Stimulated activated naive B cell treated with anti-CD40 and anti-IgM and Interleukin-4, amounts not matched to agents 10 μg/mL and 1 μg/mL and 100 μg/mL, for 72 hours (primary cell): ENCODE measurements around the gene GPC2.
"Not testable (repeated sequence)": the region's sequence is repeated elsewhere in the genome, so short reads cannot be mapped to it uniquely, and the experiment has no call there.

Source experiments
- ATAC-seq, 2 donors: fragments of 150-1000 bp; cut with Tn5 transposase; replicated peaks; 2 replicates each; pipeline ENCODE4 v1.10.0; 2021; ENCODE audit warnings: moderate library complexity in 1 of 2
- DNase-seq: peaks from one replicate; pipeline ENCODE4 v3.0.0; 2021
- H3K27ac Mint-ChIP-seq: one replicate; pipeline ENCODE4 v1.8.0; 2022; ENCODE audit warnings: mild to moderate bottlenecking, mixed read lengths
- H3K27me3 Mint-ChIP-seq, 2 donors: one replicate each; pipeline ENCODE4 v1.8.0; 2022; ENCODE audit warnings: mixed read lengths in 2 of 2
- H3K36me3 Mint-ChIP-seq, 2 donors: one replicate each; pipeline ENCODE4 v1.8.0; 2022; ENCODE audit warnings: mixed read lengths in 2 of 2, mild to moderate bottlenecking in 1 of 2
- H3K4me1 Mint-ChIP-seq, 2 donors: one replicate each; pipeline ENCODE4 v1.8.0; 2022; ENCODE audit warnings: mixed read lengths in 2 of 2, mild to moderate bottlenecking in 1 of 2
- H3K4me3 Mint-ChIP-seq, 2 donors: one replicate each; pipeline ENCODE4 v1.8.0; 2022; ENCODE audit warnings: mild to moderate bottlenecking in 2 of 2, mixed read lengths in 2 of 2, moderate library complexity in 1 of 2
- H3K9me3 Mint-ChIP-seq, 2 donors: one replicate each; pipeline ENCODE4 v1.8.0; 2022; ENCODE audit warnings: mixed read lengths in 2 of 2, mild to moderate bottlenecking in 1 of 2

The GPC2 gene

DNA sequence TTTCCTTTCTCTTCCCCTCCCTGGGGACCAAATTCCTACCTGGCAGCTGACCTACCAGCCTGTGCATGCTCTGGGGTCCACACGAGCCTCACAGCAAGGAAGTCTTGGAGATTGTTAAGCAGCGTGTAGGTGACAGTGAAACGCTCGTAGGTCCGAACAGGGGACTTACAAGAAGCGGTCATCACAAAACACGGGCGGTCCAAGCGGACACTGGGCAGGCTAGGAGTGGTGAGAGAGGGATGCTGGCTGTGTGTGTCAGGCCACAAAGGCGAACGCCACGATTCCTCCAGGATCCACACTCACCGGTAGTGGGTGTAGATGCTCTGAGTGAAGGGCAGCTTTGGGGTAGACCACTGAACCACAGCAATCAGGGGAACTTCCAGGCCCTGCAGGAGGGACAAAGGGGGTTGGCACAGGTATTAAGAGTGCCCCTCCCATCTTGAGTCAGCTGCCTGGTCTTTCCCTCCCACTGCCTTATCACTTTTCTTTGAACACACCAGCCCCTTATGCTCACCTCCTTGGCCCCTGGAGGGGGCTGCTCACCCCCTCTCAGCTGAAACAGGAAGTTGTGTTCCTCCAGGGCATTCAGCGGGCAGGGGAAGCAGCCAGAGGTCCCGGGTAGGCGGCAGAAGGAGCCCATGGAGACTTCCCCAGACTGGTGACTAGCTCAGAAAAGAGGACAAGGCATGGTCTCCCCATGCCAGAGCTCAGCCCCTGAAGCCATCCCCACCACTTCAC is 20.7 kb downstream of the GPC2 start:
- DNase-seq (no peak), ATAC-seq (peak; percentile 44 to 46)
- Mint-ChIP-seq H3K4me3 (peak overlapping the region; percentile 88 to 90), H3K36me3 (peaks cover 13 to 37% of the 10 kb centered on the region in 2 donors), H3K9me3 (no peaks in the 10 kb centered on the region), H3K4me1 (peaks cover 31 to 71% of the 10 kb centered on the region in 2 donors), H3K27me3 (no peaks in the 10 kb centered on the region), H3K27ac (peak overlapping the region; percentile 88)

DNA sequence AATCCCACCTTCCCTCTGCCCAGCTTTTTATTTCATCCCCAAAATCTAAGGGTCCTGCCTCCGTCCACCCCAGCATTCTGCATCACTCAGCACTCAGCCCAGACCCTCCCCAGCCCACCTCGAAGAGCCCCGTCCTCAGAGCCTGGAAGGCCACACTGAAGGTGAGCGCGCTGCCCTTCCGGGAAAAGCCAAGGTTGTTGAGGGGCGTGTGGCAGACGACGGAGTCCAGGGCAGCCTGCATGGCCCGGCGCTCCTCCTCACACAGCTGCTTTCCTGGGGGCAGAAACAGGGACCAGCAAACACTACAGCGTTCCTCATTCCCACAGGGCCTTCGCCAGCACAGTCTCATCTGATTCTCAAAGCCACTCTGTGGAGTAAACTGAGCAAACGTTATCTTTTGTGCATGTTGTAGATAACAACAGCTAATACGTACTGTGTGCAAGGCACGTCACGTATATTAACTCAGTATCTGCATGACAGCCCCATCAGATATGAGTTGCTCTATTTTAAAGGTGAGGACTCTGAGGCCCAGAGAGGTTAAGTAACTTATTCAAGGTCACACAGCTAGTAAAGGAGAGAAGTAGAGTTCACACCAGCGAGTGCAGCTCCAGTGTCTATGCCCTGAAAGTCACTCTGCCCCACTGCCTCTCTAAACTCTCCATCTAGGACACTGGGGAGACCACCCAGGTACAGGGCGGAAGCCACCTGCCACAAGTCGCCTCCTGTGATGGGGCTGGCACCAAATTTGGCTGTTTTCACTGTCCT is 21.4 kb downstream of the GPC2 start:
- no peak for DNase-seq
- Mint-ChIP-seq H3K27me3 (no peaks in the 10 kb centered on the region), H3K27ac (peak overlapping the region; percentile 37), H3K9me3 (no peaks in the 10 kb centered on the region), H3K4me3 (no peak overlapping the region), H3K36me3 (peaks cover 13 to 37% of the 10 kb centered on the region in 2 donors), H3K4me1 (peaks cover 33 to 71% of the 10 kb centered on the region in 2 donors)
- no peak for ATAC-seq

DNA sequence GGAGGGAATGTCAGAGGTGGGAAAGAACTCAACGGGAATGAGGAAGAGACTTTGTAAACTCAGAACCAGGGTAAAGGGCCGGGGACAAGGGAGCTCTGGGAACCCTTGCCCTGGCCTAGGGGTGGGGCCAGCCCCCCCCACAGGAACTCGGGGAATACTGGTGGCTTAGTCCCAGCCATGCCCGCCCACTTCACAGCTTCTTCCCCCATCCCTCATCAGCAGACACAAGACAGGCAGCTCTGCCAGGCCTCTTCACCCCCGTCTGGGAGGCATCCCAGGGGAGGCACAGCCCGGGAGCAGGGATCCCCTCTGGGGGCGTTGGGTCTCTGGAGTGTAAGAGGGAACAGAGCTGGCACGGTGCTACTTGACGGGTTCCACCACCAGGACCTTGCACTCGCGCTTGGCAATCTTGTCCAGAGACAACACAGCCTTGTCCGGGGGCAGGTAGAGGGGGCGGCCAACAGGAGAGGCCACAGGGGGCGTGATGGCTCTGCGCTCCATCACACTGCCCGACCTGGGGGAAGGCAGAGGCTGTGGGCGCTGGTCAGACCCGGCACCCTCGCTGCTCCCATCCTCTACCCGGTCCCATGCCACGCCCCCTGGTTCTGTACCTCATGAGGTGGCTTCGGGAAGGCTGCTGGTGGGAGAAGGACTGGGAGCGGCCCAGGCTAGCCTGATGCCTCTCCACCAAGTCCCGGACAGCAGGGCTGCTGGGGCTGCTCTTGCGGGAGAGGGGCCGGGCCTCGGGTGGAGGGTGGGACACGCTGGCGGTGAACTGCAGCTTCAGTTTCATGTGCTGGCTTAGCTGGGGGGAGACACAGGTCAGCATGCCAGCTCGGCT is 22.3 kb downstream of the GPC2 start:
- DNase-seq (no peak), ATAC-seq (no peak)
- Mint-ChIP-seq H3K9me3 (no peaks in the 10 kb centered on the region), H3K27me3 (no peaks in the 10 kb centered on the region), H3K27ac (no peak overlapping the region), H3K4me1 (peaks cover 40 to 80% of the 10 kb centered on the region in 2 donors), H3K4me3 (no peak overlapping the region), H3K36me3 (peaks cover 18 to 44% of the 10 kb centered on the region in 2 donors)

DNA sequence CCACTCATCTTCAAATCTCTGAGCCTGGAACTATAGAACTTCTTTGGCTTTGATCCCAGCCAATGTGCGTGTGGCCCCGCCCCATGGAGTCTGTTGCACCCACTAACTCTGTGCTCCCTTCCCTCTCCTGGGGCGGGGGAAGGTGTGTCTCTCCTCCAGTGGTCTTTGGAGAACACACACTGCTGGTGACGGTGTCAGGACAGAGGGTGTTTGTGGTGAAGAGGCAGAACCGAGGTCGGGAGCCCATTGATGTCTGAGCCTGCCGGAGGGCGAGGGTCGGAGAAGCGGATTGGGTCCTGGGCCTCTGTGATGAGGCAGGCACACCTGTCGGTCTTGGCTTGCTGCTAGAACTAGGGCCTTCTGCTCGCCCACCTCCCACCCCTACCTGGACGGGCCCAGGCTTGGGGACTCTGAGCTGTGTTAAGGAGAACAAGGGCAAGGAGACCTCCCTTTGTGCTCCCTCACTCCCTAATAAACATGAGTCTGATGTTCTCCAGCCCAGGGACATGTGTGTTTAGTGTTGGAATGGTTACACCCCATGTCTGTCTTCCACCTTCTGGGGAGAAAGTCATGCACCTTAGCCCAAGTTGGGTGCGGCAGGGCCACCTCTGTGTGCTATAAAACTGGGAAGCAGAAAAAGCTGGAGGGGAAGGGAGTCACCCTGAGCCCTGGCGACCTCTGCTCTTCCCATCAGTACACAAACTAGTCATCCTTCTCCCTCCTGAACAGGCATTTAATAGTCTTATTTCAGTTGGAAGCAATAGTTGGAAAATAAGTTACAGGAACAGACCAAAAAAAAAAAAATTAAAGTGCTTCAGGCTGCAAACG is 23.3 kb downstream of the GPC2 start:
- no peak overlapping the region for H3K4me3 Mint-ChIP-seq
- no peak for DNase-seq
- peak overlapping the region; percentile 67 for H3K27ac Mint-ChIP-seq
- no peaks in the 10 kb centered on the region for H3K27me3 Mint-ChIP-seq
- H3K4me1 Mint-ChIP-seq: peaks cover 38 to 74% of the 10 kb centered on the region in 2 donors
- ATAC-seq: no peak
- H3K9me3 Mint-ChIP-seq: no peaks in the 10 kb centered on the region
- peaks cover 18 to 45% of the 10 kb centered on the region in 2 donors for H3K36me3 Mint-ChIP-seq

DNA sequence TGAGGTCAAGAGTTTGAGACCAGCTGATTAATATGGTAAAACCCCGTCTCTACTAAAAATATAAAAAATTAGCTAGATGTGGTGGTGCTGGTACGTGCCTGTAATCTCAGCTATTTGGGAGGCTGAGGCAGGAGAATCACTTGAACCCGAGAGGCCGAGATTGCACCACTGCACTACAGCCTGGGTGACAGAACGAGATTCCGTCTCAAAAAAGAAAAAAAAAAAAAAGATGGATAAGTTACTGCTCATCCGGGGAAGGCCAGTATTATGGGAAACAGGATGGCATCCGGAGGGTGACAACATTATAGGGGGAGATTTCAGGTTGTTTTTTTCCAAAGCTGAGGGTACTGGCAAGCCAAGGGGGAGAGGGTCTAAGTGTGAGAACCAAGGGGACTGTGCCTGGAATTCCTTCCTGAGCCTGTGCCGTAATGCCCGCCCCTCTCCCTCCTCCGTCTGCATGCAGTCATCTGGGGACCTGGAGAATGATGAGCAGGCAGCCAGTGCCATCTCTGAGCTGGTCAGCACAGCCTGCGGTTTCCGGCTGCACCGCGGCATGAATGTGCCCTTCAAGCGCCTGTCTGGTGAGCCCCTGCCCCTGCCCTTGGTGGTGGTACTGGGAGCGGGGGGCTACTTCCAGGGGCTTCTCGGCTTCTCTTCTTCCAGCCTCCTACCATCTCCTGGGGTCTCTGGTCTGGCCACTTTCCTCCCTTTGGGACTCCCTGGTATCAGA is 24.1 kb downstream of the GPC2 start:
- peak overlapping the region; percentile 57 for H3K27ac Mint-ChIP-seq
- no peaks in the 10 kb centered on the region for H3K27me3 Mint-ChIP-seq
- peaks cover 45 to 69% of the 10 kb centered on the region in 2 donors for H3K4me1 Mint-ChIP-seq
- H3K36me3 Mint-ChIP-seq: peaks cover 21 to 49% of the 10 kb centered on the region in 2 donors
- no peaks in the 10 kb centered on the region for H3K9me3 Mint-ChIP-seq
- no peak for ATAC-seq
- no peak for DNase-seq
- H3K4me3 Mint-ChIP-seq: no peak overlapping the region

DNA sequence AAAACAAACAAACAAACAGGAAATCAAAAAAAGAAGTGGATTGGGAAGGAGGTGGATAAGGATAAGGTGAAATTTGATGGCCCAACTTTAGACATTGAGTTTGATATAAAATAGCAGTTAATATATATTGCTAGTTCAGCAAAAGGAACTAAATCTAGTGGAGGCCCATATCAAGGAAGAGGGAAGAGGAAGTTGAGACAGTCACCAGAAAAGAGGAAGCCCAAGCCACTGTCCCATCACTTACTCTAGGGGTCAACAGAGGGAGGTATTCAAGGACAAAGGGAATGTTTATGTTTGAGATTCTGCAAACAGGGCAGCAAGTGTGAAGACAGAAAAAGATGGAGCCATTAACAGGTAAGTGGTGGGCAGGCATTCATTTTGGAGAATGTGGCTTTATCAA is 24.8 kb downstream of the GPC2 start:
- DNase-seq (no peak), ATAC-seq (no peak)
- peak overlapping the region in 1 of 2 donors; percentile 1 for H3K4me3 Mint-ChIP-seq
- no peaks in the 10 kb centered on the region for H3K27me3 Mint-ChIP-seq
- H3K4me1 Mint-ChIP-seq: peaks cover 42 to 64% of the 10 kb centered on the region in 2 donors
- no peaks in the 10 kb centered on the region for H3K9me3 Mint-ChIP-seq
- peak overlapping the region; percentile 11 for H3K27ac Mint-ChIP-seq
- H3K36me3 Mint-ChIP-seq: peaks cover 21 to 46% of the 10 kb centered on the region in 2 donors

DNA sequence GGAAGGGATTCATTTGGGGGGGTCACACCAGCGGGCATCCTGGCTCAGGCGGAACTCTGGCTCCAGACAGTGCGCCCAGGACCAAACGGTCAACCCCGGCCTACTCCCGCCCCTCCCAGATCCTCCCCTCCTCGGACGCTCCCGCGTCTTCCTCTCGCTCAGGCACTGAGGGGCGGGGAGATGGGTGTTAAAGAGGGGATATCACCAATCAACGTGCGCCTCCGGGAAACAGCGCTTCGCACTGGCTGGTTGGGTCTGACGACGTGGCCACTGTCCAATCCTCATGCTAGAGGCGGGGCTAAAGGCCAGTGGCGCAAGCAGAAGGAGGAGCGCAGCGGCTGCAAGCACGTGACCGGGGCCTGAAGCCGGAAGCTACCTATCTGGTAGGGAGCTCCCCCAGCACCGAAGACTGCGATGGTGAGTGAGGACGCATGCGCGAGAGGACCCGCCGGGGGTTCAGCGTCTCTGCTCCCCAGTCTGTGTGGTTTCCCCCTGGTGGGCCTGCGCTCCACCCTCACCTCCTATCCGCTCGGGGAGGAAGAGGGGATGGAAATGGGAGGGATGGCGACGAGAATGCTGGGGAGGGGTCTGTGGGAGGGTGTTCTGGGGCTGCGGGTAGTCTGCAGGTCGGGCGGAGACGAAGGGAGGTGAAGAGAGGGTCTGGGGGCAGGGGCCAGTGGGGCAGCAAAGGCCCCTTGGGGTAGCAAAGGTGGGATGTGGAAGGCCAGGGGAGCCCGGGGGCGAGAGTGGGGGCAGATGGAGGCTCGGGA is 28.4 kb downstream of the GPC2 start, which contains the start of gene LAMTOR4:
Gene LAMTOR4 (plus strand): TSS at position 360 of the 770 bp plus-strand sequence. CDS start 55 bp downstream, at position 415.
- peak; percentile 99 for DNase-seq
- H3K27me3 Mint-ChIP-seq: no peaks in the 10 kb centered on the region
- H3K4me1 Mint-ChIP-seq: peaks cover 27 to 30% of the 10 kb centered on the region in 2 donors
- H3K27ac Mint-ChIP-seq: peak within 1 kb of the TSS; percentile 99
- peak; percentile 97 to 98 for ATAC-seq
- H3K4me3 Mint-ChIP-seq: peak within 1 kb of the TSS; percentile 92 to 100
- no peaks in the 10 kb centered on the region for H3K9me3 Mint-ChIP-seq
- H3K36me3 Mint-ChIP-seq: peaks cover 15 to 25% of the 10 kb centered on the region in 2 donors

DNA sequence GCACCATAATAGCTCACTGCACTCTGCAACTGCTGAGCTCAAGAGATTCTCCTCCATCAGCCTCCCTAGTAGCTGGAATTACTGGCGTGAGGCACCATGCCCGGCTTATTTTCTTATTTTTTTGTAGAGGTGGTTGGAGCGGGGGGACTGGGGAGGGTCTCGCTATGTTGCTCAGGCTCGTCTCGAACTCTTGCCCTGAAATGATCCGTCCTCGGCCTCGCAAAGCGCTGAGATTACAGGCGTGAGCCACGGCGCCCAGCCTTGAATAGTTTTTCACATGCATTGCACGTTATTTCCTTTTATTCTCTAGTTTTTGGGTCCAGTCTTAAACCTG is 29.0 kb downstream of the GPC2 start:
- no peaks in the 10 kb centered on the region for H3K27me3 Mint-ChIP-seq
- peaks cover 15 to 21% of the 10 kb centered on the region in 2 donors for H3K36me3 Mint-ChIP-seq
- peak overlapping the region; percentile 99 for H3K27ac Mint-ChIP-seq
- no peaks in the 10 kb centered on the region for H3K9me3 Mint-ChIP-seq
- H3K4me3 Mint-ChIP-seq: peak overlapping the region; percentile 92 to 100
- DNase-seq (no peak), ATAC-seq (peak; percentile 17 to 24)
- peaks cover 24 to 25% of the 10 kb centered on the region in 2 donors for H3K4me1 Mint-ChIP-seq

DNA sequence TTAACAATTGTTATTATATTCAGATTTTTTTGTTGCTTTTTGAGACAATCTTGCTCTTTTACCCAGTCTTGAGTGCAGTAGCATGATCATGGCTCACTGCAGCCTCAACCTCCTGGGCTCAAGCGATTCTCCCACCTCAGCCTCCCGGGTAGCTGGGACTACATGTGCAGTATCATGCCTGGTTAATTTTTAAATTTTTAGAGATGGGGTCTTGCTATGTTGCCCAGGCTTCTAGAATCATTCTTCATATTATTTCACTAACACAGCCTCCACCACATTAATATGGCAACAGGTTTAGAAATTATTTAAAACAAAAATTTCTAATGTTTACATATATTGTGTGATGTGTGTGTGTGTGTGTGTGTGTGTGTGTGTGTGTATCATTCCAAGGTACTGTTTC is 29.9 kb downstream of the GPC2 start:
- no peak overlapping the region for H3K27ac Mint-ChIP-seq
- peaks cover 18 to 20% of the 10 kb centered on the region in 2 donors for H3K4me1 Mint-ChIP-seq
- no peaks in the 10 kb centered on the region for H3K27me3 Mint-ChIP-seq
- ATAC-seq (no peak), DNase-seq (no peak)
- no peak overlapping the region for H3K4me3 Mint-ChIP-seq
- H3K9me3 Mint-ChIP-seq: no peaks in the 10 kb centered on the region
- H3K36me3 Mint-ChIP-seq: peaks cover 11 to 14% of the 10 kb centered on the region in 2 donors

DNA sequence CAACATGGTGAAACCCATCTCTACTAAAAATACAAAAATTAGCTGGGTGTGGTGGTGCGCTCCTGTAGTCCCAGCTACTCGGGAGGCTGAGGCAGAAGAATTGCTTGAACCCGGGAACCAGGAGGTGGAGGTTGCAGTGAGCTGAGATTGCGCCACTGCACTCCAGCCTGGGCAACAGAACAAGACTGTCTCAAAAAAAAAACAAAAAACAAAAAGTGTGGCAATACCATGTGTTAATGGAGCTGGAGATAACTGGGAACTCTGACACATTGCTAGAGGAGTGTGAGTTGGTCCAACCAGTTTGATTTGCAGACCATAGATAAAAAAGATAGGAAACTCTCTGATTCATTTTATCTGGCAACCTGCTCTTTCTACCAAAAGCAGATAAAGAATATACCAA is 30.8 kb downstream of the GPC2 start:
- not testable (repeated sequence) for H3K4me3 Mint-ChIP-seq, H3K9me3 Mint-ChIP-seq, DNase-seq

DNA sequence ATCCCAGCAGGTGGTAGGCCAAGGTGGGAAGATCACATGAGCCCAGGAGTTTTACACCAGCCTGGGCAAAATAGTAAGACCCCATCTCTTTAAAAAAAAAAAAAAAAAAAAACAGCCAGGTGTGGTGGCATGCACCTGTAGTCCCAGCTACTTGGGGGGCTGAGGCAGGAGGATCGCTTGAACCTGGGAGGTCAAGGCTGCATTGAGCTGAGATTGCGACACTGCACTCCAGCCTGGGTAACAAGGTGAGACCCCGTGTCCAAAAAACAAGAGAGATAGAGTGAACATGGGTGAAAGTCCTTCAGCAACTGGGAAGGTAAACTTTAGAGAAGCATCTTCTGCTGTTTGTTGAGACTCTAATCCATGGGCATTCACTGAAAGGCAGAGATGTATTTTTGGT is 34.7 kb downstream of the GPC2 start:
- Mint-ChIP-seq H3K4me1 (peaks cover 14 to 19% of the 10 kb centered on the region in 2 donors), H3K27ac (no peak overlapping the region), H3K27me3 (no peaks in the 10 kb centered on the region), H3K4me3 (no peak overlapping the region), H3K36me3 (no peaks in the 10 kb centered on the region), H3K9me3 (no peaks in the 10 kb centered on the region)
- DNase-seq (no peak), ATAC-seq (no peak)

More for the DNA sequence above, 30.8 kb downstream of the GPC2 start:
- H3K27ac Mint-ChIP-seq, H3K27me3 Mint-ChIP-seq, ATAC-seq: not testable (repeated sequence)
- Mint-ChIP-seq H3K4me1 (peaks cover 14 to 20% of the 10 kb centered on the region in 2 donors), H3K36me3 (peaks cover 7 to 12% of the 10 kb centered on the region in 2 donors)

DNA sequence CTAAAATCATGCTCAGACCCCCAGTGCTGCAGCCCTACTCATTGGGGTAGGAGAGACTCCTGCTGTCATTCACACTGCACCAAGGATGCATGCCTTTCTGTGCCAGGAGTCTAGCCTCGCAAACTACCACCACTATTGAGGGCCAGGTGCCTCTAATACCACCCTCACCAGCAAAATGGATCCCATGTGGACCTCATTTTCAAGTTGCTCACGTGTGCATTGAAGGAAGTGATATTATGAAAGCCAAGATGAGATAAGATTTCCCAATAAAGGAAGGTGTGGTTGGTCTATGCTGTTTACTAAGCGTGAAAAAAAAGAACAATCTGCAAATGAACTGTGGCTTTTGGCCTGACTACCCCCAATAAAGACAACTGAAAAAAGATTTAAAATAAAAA is 35.6 kb downstream of the GPC2 start:
- H3K9me3 Mint-ChIP-seq: no peaks in the 10 kb centered on the region
- DNase-seq (no peak), ATAC-seq (peak in 1 of 2 donors; percentile 29)
- no peaks in the 10 kb centered on the region for H3K27me3 Mint-ChIP-seq
- no peak overlapping the region for H3K4me3 Mint-ChIP-seq
- no peak overlapping the region for H3K27ac Mint-ChIP-seq
- H3K36me3 Mint-ChIP-seq: no peaks in the 10 kb centered on the region
- peaks cover 14 to 20% of the 10 kb centered on the region in 2 donors for H3K4me1 Mint-ChIP-seq
